Left kidney (tissue), 2 donors: ENCODE measurements around the gene CTU2. TPM values are rescaled to one million over a fixed set of nuclear protein-coding genes. Genes with fewer than 3 reads are reported as not detected.

ENCODE experiments used
- DNase-seq: peaks from one replicate; pipeline ENCODE4 v3.0.0-alpha.2; 2013
- polyA plus RNA-seq: library from polyadenylated mRNA; unstranded; fragments of 120-200 nt; gene quantifications from one replicate; pipeline ENCODE4 v1.2.1, GENCODE V29; 2013; ENCODE audit not compliant: insufficient read length

CTU2 gene
- polyA plus RNA-seq, 1 donor, result 8.2 TPM

DNA sequence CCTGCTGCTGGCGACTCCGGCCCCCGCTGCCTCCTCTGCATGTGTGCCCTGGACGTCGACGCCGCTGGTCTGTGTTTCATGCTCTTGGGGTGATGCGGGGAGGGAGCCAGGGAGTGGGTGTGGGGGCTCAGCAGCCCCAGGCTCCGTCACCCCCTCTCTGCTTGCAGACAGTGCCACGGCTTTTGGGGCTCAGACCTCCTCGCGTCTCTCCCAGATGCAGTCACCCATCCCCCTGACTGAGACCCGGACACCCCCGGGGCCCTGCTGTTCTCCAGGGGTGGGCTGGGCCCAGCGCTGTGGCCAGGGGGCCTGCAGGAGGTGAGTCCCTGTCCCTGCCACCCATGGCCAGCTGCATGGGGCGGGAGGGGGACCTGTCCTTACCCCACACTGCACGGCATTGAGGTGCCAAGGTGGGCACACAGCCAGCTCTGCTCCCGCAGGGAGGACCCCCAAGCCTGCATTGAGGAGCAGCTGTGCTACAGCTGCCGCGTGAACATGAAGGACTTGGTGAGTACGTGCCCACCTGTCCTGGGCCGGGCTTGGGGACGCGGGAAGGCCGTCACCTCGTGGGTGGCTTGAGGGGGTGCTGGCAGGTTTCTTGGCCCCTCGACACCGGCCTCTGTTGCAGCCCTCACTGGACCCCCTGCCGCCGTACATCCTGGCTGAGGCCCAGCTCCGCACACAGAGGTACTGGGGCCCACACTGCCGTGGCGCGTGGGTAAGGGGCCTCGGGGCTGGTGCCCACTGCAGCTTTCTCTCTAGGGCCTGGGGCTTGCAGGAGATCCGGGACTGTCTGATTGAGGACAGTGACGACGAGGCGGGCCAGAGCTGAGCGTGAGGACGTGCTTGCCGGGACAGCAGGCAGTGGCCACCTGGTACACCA lies 8.4 kb downstream of the CTU2 start:
- no peak for DNase-seq

DNA sequence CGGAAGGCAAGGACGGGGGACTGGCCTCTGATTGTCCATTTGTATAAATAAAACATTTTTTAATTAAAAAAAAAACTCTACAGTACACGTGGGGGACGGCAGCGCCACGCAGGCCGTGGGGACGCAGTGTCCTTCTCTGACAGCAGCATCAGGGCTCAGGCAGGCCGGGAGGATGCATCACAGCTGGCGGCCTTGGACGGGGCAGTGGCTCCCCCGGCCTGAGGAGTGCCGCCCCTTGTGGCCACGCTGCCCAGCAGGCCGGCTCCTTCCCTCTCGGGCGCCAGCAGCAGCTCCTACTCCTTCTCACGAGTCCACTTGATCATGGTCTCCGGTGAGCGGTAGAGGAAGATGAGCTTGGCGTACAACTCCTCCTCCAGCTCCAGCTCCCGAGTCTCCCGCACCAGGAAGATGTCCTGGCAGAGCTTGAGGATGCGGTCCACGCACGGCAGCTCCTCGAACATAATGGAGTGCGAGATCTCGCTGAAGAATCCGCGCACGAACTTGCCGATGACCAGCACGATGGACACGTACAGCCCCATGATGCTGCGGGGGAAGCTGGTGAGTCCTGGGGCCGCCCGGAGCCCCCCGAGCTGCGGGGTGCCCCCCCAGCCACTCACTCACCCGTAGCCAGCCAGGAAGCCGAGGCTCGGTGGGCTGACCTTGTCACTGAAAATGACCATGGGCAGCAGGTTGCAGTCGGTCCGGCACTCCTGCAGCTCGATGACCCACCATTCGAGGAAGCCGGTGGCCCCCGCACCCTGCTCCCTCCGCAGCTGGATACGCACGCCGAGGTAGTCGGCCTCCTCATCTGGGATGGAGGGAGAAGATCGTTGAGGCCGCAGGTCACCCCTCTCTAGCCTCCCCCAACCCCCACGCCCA lies 9.2 kb downstream of the CTU2 start:
- no peak for DNase-seq

DNA sequence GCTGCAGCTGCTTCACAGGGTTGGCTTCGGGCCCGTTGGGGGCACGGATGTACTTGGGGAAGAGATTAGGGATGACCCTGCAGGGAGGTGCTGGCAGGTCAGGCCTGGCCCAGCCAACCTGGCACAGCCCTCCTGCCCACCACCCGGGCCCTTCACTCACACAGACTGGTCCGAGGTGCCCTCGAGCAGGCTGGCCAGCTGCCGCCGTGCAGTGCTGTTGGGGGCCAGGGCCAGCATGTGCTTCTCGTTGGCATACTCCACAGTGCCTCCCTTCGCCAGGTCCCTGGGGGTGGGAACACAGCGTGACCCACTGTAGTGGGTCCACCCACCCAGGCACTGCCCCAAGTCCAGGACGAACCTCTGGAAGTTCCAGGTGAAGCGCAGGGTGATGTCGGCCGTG lies 9.9 kb downstream of the CTU2 start:
- DNase-seq, result no peak

DNA sequence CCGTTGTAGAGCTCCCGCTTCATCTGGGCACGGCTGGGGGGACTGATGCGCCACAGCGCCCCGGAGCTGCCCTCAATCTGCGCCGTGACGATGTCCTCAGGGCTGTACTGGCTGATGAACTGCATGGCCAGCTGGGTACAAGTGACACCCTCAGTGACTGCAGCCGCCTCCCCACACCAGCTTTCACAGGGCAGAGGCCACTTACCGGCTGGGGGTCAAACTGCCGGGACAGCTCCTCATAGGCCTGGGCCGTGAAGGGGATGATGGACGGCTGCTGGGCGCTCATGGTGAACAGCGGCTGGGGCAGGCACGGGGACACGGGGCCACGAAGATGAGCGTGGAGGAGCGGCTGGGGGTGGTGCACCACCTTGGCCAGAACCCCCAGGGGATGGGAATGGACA lies 10.3 kb downstream of the CTU2 start:
- DNase-seq, result no peak

DNA sequence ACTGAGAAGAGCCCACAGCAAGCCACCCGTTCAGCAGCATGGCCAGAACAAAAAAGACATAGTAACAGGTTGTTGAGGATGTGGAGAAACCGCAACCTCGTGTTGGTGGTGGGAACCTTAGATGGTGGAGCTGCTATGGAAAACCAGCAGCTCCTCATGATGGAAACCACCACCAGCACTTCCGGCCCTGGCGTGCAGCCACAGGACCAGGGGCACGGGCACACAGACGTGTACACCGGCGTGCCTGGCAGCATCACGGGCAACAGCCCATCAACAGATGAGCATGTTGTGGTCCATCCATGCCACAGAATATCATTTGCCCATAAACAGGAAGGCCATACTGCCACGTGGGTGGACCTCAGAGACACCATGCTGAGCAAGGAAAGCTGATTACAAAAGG lies 11.9 kb downstream of the CTU2 start:
- no peak for DNase-seq

DNA sequence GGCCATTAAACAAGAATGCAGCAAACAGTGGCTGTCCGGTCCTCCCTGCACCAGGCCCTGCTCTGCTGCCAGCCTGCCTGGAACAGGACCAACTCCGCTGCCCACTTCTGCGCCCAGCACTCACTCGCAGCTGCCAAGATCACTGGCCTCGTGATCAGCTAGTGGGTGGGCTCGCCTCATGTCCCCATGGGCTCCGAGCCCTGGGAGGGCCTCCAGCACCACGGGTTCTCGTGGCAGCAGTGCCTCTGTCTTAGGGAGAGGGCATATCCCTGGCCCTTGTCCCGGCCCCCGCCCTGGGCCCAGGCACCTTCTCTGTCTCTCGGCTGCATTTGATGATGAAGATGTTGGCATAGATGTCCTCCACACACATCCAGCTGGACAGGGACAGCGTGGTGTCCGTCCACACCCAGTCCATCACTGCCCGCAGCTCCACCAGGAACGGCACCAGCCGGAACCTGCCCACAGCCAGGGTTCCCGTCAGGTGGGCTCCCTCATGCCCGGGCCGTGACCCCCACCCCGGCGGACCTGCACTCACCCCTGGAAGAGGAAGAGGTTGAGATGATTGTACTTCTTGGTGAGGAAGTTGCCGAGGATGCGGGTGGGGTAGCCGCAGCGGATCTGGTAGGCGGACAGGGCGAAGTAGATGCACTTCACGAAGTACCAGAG lies 13.1 kb downstream of the CTU2 start:
- no peak for DNase-seq

DNA sequence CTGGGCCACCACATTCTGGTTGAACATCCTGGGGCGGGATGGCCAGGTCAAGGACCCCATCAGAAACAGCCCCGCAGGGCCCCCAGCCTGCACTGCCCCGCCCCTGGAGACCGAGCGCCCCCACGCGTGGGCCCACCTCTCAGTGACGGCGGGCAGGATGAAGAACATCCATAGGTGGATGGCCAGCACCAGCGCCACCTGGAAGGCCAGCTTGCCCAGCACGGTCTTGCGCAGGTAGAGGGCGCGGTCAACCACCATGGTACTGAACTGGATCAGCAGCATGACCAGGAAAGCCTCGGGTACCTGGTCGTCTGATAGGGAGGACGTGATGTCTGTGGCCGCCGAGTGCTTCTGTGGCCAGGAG lies 13.6 kb downstream of the CTU2 start:
- no peak for DNase-seq

DNA sequence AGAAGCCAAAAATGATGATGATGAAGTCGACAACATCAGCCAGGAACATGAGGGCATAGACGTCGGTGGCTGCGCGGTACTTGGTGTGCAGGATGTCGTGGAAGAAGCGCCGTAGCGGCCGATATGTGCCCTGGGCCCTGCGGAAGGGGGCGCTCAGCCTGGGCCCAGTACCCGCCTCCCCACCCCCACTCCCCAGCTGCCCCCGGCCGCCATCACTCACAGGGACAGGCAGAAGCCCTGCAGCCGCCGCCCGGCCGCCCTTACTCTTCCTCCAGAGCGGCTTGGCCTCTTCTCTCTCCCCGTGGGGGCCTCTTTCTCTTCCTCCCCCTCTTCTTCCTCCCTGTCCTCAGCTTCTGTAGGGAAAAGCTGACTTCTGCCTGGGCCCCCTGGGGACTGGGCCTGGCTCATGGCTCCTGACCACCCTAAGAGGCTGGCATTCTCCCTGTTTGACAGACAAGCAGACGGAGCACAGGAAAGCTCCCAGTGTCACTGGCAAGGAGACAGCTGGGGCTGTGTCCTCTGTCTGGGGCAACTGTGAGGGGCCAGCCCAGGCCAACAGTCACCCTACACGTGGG lies 14.2 kb downstream of the CTU2 start:
- no peak for DNase-seq

DNA sequence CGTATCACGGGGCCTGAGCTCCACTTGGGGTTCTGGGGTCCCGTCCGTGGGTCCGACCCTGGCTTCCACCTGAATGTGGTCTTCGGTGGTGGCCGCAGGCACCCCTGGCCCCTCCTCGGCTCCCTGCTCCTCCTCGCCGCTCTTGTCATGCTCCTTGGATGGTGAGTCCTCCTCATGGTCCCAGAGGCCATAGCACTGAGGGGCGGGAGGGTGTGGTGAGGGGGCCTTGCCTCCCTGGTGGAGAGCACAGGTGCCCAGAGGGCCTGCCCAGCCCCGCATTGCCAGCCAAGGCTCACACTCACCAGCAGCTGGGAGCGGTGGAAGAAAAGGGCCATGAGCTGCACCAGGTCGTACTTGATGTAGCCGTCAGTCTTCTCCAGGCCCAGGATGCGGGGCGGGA lies 14.9 kb downstream of the CTU2 start:
- DNase-seq, result no peak

DNA sequence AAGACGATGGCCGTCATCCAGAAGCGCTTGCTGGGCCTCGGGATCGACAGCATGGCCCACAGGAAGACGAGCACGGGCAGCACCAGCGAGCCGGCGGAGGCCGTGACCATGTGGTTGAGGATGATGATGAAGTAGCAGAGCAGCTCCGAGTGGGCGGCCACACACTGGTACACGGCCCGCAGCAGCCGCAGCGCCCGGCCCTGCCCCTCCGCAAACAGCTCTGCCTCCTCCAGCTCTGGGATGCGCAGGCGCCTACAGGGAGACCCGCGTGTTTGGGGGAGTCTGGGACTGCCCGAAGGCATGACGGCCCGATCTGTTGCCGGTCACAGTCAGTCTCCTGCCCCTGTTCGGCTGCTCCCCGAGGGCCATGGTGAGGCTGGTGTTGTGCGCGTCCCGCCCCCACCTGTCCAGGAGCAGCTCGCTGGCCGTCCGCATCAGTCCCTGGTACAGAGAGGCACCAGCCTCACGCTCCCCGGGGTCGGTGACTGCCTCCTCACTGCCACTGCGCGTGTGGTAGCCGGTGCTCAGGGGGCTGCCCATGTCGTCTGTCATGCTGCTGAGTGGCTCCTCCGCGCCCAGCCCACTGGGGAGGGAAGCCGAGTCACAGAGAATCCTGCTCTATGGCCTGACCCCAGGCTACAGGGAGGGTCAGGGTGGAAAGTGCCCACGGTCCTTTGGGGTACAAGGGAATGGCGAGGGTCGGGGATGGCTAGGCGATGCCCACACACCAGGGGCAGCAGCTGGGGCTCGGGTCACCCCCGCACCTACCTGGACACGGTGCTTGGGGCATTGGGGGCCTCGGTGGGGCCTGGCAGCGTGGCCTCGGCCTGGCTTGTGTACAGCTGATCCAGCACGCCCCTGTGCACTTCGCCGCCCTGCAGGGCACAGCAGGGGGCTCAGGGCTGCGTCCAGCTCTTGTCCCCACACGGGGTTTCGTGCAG lies 15.8 kb downstream of the CTU2 start:
- no peak for DNase-seq

DNA sequence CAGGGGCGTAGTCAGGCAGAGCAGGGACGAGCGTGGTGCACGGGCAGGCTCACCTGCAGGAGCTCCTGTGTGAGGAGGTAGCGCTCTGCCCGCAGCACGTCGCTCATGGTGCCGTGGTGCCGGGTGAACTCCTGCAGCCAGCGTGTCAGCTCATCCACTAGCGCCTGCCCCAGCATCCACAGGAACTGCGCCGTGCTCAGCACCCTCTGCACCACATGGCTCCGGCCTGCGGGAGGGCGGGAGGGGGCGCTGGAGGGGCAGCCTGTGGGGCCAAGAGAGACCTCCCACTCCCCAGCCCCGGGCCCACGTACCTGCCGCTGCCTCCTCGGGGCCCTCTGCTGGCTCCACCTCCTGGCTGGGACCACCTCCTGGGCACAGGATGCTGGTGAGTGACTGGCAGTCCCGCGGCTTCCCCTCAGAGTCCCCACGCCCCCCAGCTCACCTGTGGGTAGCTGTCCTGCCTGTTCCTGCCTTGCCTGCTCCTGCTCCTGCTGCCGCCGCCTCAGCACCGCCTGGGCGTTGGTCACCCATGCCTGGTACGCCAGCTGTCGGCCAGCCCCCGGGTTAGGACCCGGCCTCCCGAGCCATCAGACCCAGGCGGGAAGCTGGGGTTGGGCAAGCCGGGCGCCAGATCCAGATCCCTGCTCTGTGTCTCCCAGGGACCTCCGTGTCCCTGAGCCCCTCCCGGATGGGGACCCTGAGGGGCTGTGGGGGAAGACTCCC lies 16.6 kb downstream of the CTU2 start:
- DNase-seq, result no peak

DNA sequence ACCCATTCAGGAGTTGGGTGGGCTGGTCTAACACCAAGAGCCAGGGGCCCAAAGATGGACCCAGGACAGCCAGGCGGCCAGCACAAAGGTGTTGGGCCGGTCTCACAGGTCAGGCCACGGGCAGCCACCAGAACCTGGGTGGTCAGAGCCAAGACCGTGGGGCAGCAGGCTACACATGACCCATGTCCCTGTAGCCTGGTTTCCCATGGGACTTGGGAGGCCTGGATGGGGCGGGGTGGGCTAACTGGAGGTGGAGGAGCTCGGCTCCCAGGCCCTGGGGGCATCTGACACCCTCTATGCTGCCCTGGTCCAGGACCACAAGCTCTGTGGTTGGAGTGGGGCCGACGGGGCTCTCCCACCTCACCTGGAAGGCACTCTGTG lies 17.2 kb downstream of the CTU2 start:
- DNase-seq, result no peak

DNA sequence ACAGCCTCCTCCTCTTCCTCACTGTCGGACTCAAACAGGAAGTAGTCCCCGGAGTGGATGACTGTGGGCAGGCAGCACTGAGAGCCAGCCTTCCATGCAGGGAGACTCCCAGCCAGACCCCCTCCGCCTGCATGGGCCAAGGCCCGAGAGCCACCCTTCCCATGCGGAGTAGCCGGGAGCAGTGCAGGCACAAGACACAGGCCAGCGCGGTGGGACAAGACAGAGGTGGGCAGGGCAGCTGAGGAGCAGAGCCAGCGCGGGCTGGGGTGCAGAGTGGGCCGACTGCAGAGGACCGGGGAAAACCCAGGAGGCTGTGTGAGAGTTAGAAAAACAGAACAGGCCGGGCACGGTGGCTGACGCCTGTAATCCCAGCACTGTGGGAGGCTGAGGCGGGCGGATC lies 17.6 kb downstream of the CTU2 start:
- DNase-seq, result no peak

DNA sequence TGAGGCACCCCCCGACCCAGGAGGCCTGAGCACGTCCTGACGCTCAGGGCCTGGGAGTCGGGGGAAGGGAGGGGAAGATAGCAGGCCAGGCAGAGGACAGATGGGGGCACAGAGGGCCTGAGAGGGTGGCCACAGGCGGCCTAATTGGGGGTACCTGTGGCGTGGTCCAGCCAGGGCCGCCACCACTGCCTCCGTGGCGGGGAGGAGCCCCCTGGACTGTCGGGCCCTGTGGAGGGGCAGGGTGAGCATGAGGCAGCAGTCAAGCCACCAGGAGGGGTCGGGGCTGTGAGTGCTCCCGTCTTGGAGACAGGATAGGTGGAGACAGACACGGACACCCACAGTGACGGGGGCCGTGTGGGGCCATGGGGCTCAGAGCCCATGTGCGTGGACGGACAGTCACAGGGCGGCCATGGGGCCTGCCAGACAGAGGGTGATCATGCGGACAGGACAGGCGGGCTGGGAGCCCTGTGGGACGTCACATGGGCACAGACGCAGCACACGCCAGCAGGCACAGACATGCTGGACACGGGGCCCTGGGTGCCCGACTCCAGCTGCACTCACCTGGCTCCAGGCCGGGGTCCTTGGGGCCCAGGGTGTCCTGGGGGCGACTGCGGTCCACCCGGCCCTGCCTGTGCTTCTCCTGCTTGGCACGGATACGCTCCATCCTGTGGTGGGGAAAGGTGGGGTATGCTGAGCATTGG lies 18.7 kb downstream of the CTU2 start:
- no peak for DNase-seq

DNA sequence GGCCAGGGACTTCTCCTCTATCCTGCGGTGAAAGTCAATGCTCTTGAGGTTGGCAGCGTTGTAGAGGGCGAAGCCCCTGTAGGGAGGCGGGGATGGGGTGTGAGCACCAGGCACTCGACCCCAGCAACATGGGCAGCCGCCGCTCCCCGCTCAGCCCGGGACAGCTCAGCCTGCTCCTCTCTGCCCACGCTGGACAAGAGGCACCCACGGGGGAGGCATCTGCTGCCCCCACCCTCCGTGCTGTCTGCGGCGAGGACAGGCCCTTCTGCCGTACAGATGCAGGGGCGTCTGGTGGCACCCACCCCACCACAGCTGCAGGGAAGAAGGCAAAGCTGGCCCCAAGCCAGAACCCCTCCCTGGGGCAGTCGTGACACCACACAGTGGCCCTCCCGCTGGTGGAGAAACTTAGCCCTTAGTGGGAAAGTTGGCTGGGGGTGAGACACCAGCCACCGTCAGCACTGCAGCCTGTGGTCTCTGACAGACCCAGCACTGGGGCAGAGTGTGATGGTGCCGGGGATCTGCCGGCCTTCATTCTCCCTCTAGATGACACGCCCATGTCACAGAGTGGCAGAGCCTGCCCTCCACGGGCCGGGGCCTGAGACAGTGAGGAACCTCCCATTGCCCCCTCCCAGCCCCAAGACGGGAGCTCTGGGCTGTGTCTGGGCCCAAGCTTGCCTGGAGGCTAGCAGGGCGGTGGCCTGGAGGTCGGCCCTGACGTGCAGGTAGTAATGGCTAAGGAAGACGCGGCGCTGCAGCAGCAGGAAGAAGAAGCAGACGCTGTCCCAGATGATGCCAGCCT lies 19.5 kb downstream of the CTU2 start:
- DNase-seq, result no peak

DNA sequence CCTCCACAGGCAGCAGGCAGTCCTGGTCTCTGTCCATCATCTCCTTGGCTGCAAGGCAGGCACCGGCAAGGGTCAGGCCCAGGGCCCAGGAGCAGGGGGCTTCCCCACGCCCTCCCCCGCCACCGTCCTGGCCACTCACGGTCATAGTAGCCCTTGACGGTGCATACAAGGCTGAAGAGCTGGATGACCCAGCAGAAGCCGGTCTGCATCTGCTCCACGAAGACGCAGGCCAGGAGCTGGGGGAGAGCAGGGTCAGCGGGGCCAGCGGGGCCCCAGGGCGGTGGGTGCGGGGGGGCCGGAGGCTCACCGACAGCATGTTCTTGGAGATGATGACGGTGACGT lies 20.1 kb downstream of the CTU2 start:
- no peak for DNase-seq

DNA sequence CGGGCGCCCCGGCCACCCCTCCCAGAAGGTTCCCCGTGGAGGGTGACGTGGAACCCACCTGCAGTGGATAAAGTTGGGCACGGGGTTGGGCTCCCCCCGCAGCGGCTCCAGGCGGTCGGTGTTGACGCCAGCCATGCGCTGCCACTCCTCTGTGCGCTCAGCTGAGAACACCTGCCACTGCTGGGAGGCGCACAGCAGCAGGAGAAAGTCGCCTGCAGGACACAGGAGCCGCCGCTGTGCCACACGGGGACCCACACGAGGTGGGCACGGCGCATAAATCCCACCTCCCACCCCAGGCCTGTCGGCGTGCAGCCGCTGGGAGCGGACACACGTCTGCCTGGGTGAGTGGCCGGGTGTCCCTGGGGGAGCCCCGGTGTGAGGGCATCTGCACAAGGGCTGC lies 20.7 kb downstream of the CTU2 start:
- no peak for DNase-seq

DNA sequence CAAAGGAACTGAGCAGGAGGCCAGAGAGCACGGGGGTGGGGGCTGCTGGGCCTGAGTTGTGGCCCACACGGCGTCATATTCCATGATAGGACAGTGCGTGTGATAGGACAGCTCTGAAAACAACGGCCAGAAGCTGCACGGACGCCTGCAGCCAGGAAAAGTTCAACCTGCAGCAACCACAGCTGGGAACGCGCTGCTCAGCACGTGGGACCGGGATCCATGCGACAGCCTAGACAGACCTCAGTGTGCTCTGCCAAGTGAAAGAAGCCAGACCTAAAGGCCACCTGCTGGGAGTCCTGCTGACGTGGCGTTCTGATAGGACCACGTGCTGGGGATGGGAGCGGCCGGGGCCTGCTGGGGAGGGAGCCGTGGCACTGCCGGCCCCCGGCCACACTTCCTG lies 21.6 kb downstream of the CTU2 start:
- no peak for DNase-seq
